HepG2 (cell line): ENCODE measurements around the gene ATAD1. TPM values are rescaled to one million over a fixed set of nuclear protein-coding genes. Genes with fewer than 3 reads are reported as not detected.

Experiments used
- ATAC-seq: fragments of 200-7000 bp; cut with Tn5 transposase; 3 replicates; pipeline ENCODE4 v1.9.1; 2020; ENCODE audit warnings: mild to moderate bottlenecking, moderate library complexity
- BruUV-seq: library from RNA; stranded (reverse); fragments of 400-500 nt; replicated peaks from 2 replicates; lab custom pipeline; 2021; lab: Mats Ljungman, UMichigan
- CTCF ChIA-PET: fragments of 300-600 bp; formaldehyde crosslinking; extraction: SDS; loops from one replicate; lab custom pipeline; 2021; ENCODE audit warnings: low total read pairs, inconsistent platforms, low intra/inter-chr PET ratio; lab: Yijun Ruan, JAX
- POLR2A ChIA-PET: fragments of 350-600 bp; sonication (Branson Sonifier 250); formaldehyde crosslinking; loops from one replicate; lab custom pipeline; 2020; ENCODE audit warnings: antibody characterized with exemption, inconsistent platforms; lab: Yijun Ruan, JAX
- DNase-seq: peaks from one replicate; pipeline ENCODE4 v3.0.0-alpha.2; 2015; ENCODE audit warnings: low spot score
- FAIRE-seq: peaks from 3 replicates; lab custom pipeline; 2011; peaks lifted over from hg19 to GRCh38; lab: Jason Lieb, UNC
- H2AFZ ChIP-seq: one replicate; pipeline ENCODE4 v1.6.1; 2011; ENCODE audit warnings: low read length, inconsistent platforms
- H3K27ac ChIP-seq: fragments of 300-600 bp; 3 replicates; pipeline ENCODE4 v1.8.0; 2011; ENCODE audit warnings: mixed run types, mild to moderate bottlenecking, mixed read lengths, low read length, inconsistent platforms; ENCODE audit not compliant: insufficient read depth; ENCODE audit errors: extremely low read length
- H3K27me3 ChIP-seq, 2 experiments: fragments of 200-600 bp in 1 of 2; 2 replicates in 1 of 2; 3 replicates in 1 of 2; pipeline versions ENCODE4 v1.6.0 to v1.8.0; 2011; ENCODE audit warnings: low read length in 2 of 2, mild to moderate bottlenecking in 2 of 2, moderate library complexity in 2 of 2, inconsistent platforms in 1 of 2; ENCODE audit not compliant: insufficient read depth in 2 of 2, control insufficient read depth in 1 of 2
- H3K36me3 ChIP-seq, 2 experiments: fragments of 200-600 bp in 1 of 2; replicated peaks in 1 of 2; 2 replicates in 1 of 2; 3 replicates in 1 of 2; pipeline versions ENCODE4 v1.5.1 to v1.8.0; 2011; ENCODE audit warnings: low read length in 2 of 2, inconsistent platforms in 1 of 2; ENCODE audit not compliant: insufficient read depth in 2 of 2, control insufficient read depth in 1 of 2
- H3K4me1 ChIP-seq: 2 replicates; pipeline ENCODE4 v1.5.1; 2012; ENCODE audit warnings: low read length, inconsistent platforms; ENCODE audit not compliant: insufficient read depth
- H3K4me2 ChIP-seq: 2 replicates; pipeline ENCODE4 v1.6.0; 2011; ENCODE audit warnings: low read depth, low read length, inconsistent platforms
- H3K4me3 ChIP-seq, 3 experiments: fragments of 200-600 bp in 1 of 3; sonication (generic), shearing (Covaris generic) in 1 of 3; replicated peaks in 1 of 3; 2 replicates each; pipeline ENCODE4 v1.5.1; 2011 to 2016; ENCODE audit warnings: low read length in 3 of 3, inconsistent platforms in 2 of 3, low read depth in 2 of 3, mild to moderate bottlenecking in 2 of 3, control low read depth in 1 of 3, mixed read lengths in 1 of 3; ENCODE audit not compliant: insufficient read depth in 1 of 3
- H3K79me2 ChIP-seq: one replicate; pipeline ENCODE4 v1.6.1; 2011; ENCODE audit warnings: low read length, inconsistent platforms; ENCODE audit not compliant: insufficient read depth
- H3K9ac ChIP-seq: 2 replicates; pipeline ENCODE4 v1.6.0; 2011; ENCODE audit warnings: mild to moderate bottlenecking, low read depth, low read length, inconsistent platforms; ENCODE audit not compliant: insufficient read depth
- H3K9me3 ChIP-seq: 2 replicates; pipeline ENCODE4 v1.5.1; 2012; ENCODE audit warnings: mild to moderate bottlenecking, low read length
- H4K20me1 ChIP-seq: 2 replicates; pipeline ENCODE4 v1.6.0; 2011; ENCODE audit warnings: inconsistent platforms, mild to moderate bottlenecking, low read length, moderate library complexity; ENCODE audit not compliant: insufficient read depth
- ATF7 ChIP-seq, 2 experiments: fragments of 450-650 bp in 1 of 2; sonication (generic) in 1 of 2; formaldehyde crosslinking in 1 of 2; IDR thresholded peaks; 2 replicates each; pipeline versions ENCODE4 v1.4.0 to v1.6.1; 2016 to 2020; ENCODE audit warnings: antibody characterized with exemption in 1 of 2, mild to moderate bottlenecking in 1 of 2, missing genetic modification reagents in 1 of 2
- RBM39 ChIP-seq: fragments of 200-400 bp; formaldehyde crosslinking; IDR thresholded peaks from one replicate; pipeline ENCODE4 v1.6.1; 2018; ENCODE audit warnings: antibody characterized with exemption, mild to moderate bottlenecking, low read depth, low read length; ENCODE audit not compliant: poor library complexity, severe bottlenecking
- ZMYM4 ChIP-seq: sonication (generic); formaldehyde crosslinking; IDR thresholded peaks from 2 replicates; pipeline ENCODE4 v1.8.1; 2023; ENCODE audit warnings: mild to moderate bottlenecking, missing genetic modification reagents
- ZNF343 ChIP-seq: sonication (generic); formaldehyde crosslinking; IDR thresholded peaks from 2 replicates; pipeline ENCODE4 v1.4.0; 2020; ENCODE audit warnings: mild to moderate bottlenecking, missing genetic modification reagents
- WGBS: methylation state at CpG from one replicate; pipeline ENCODE4 v1.1.6; 2017; ENCODE audit warnings: low lambda C conversion rate; 5-methylcytosine and 5-hydroxymethylcytosine counted together
- in situ Hi-C: cut with HindIII; loops from 2 replicates; pipeline ENCODE4 v1.10.0; 2017; ENCODE audit warnings: low pct_unique_long_range_greater_than_20kb; ENCODE audit not compliant: extremely low pct_ligation_motif_present
- intact Hi-C: fragments of 100-400 bp; cut with micrococcal nuclease; formaldehyde crosslinking; loops from one replicate; pipeline ENCODE4 v1.10.0; 2022; ENCODE audit not compliant: unreplicated experiment
- polyA plus RNA-seq, 8 experiments: library from polyadenylated mRNA; depleted of rRNA in 3 of 8; stranded (reverse) in 7 of 8; unstranded in 1 of 8; fragments of >200 nt; fragmentation: Illumina TruSeq in 4 of 8; extraction: Trizol in 4 of 8; gene quantifications; 2 replicates each; pipeline versions ENCODE4 v1.2.1 to v1.2.3, GENCODE V29; 2011 to 2016; ENCODE audit warnings: low read depth in 4 of 8, missing spikeins in 1 of 8, mixed read lengths in 1 of 8; ENCODE audit not compliant: insufficient read depth in 1 of 8
- total RNA-seq, 5 experiments: library from RNA; depleted of rRNA; stranded (reverse); fragments of >200 nt; fragmentation: Illumina TruSeq; extraction: Trizol; gene quantifications; 2 replicates each; pipeline ENCODE4 v1.2.3, GENCODE V29; 2016; ENCODE audit warnings: low read depth in 1 of 5

Gene ATAD1
- total and polyA plus RNA-seq, 2 of the 13 experiments (the other 11 are each of a cell fraction or from before 2014, with no cell fraction given) = 14.9 to 28.2 TPM

- CTCF ChIA-PET = no interaction called here
- no peaks in the 10 kb centered on the region for H3K27me3 ChIP-seq
- no peak overlapping the region for H2AFZ ChIP-seq
- ATAC-seq (no peak), DNase-seq (no peak), FAIRE-seq (no peak)
- H3K9ac ChIP-seq = no peak overlapping the region
- no peak overlapping the region for H3K4me3 ChIP-seq
- POLR2A ChIA-PET = no interaction called here
- 96% methylated on average over 3 of the region's 3 CpGs for WGBS
- no peaks in the 10 kb centered on the region for H4K20me1 ChIP-seq
- no peak overlapping the region for H3K27ac ChIP-seq
- no peaks in the 10 kb centered on the region for H3K4me1 ChIP-seq
- in situ Hi-C loops (no loop called here), intact Hi-C loops (no loop called here)
- H3K79me2 ChIP-seq = peaks cover 5% of the 10 kb centered on the region
- TF ChIP-seq ATF7 (IDR thresholded peaks at IDR 0.05) (peak; percentile 71), ATF7 (CRISPR knock-in tag; IDR thresholded peaks at IDR 0.05) (no peak), RBM39 (no peak)
- BruUV-seq = no TSS peak
- H3K36me3 ChIP-seq = peaks cover 1 to 27% of the 10 kb centered on the region in 2 experiments
- H3K9me3 ChIP-seq = no peaks in the 10 kb centered on the region
- H3K4me2 ChIP-seq = no peak overlapping the region
Observed at GRCh38 chr10:87790185-87790584, 27.8 kb downstream of the ATAD1 start.

GRCh38 chr10:87786421-87786820, 31.6 kb downstream of the ATAD1 start:
- no peaks in the 10 kb centered on the region for H3K4me1 ChIP-seq
- H3K27ac ChIP-seq = no peak overlapping the region
- intact Hi-C loops = no loop called here
- H4K20me1 ChIP-seq = no peaks in the 10 kb centered on the region
- no peak overlapping the region for H3K9ac ChIP-seq
- H2AFZ ChIP-seq = no peak overlapping the region
- in situ Hi-C loops = no loop called here
- DNase-seq (no peak), FAIRE-seq (no peak)
- no peaks in the 10 kb centered on the region for H3K27me3 ChIP-seq
- H3K79me2 ChIP-seq = no peaks in the 10 kb centered on the region
- ChIA-PET CTCF (no interaction called here), POLR2A (no interaction called here)
- peaks cover 3 to 33% of the 10 kb centered on the region in 2 experiments for H3K36me3 ChIP-seq
- H3K4me3 ChIP-seq = no peak overlapping the region
- H3K4me2 ChIP-seq = no peak overlapping the region
- 96% methylated on average over 7 of the region's 7 CpGs for WGBS
- TF ChIP-seq ZNF343 (CRISPR knock-in tag) (no peak), ZMYM4 (peak; percentile 37; the same call in 1 of the 2 replicates)
- TF ChIP-seq, all 625 proteins: peak for 1
- BruUV-seq = no TSS peak
- no peaks in the 10 kb centered on the region for H3K9me3 ChIP-seq
- no peak for ATAC-seq
